ENCODE measurements around the gene COMTD1. TPM values are rescaled to one million over a fixed set of nuclear protein-coding genes. Genes with fewer than 3 reads are reported as not detected.
A peak's percentile ranks its signal among the peaks of the same experiment; 100 is the strongest.

COMTD1 gene
- total RNA-seq, 2 donors from 2014 or later: 81.7 to 82.4 TPM

GRCh38 chr10:75247797-75248196, 12.0 kb upstream of the COMTD1 start:
- intact Hi-C loops (cut with DNase I, micrococcal nuclease): no loop called here
- ATAC-seq (no peak), DNase-seq (peak in 1 of 2 donors; percentile 11)

GRCh38 chr10:75246506-75246905, 10.7 kb upstream of the COMTD1 start:
- intact Hi-C loops (cut with DNase I, micrococcal nuclease): no loop called here
- ATAC-seq: no peak

GRCh38 chr10:75245354-75246250, 9.8 kb upstream of the COMTD1 start:
- ATAC-seq: peak; percentile 86
- intact Hi-C loops (cut with DNase I, micrococcal nuclease): no loop called here
- peak; percentile 85 to 89 for DNase-seq

More at GRCh38 chr10:75246506-75246905, 10.7 kb upstream of the COMTD1 start:
- DNase-seq: peak in 1 of 2 donors; percentile 19

GRCh38 chr10:75244487-75245353, 9.0 kb upstream of the COMTD1 start:
- intact Hi-C loops (cut with DNase I, micrococcal nuclease): no loop called here
- DNase-seq (peak in 1 of 2 donors; percentile 27), ATAC-seq (peak; percentile 28)

- peak; percentile 56 to 69 for DNase-seq
- ATAC-seq: peak; percentile 69
- intact Hi-C loops (cut with DNase I, micrococcal nuclease): no loop called here
Measured at GRCh38 chr10:75243426-75243825, 7.7 kb upstream of the COMTD1 start.

- DNase-seq (peak in 1 of 2 donors; percentile 23), ATAC-seq (no peak)
- intact Hi-C loops (cut with DNase I, micrococcal nuclease): no loop called here
Measured at GRCh38 chr10:75240329-75241076, 4.7 kb upstream of the COMTD1 start.

- no peak for ATAC-seq
- intact Hi-C loops (cut with DNase I, micrococcal nuclease): loop anchor here in 1 of 2 donors (5.0 to 10.0 kb wide), 2 partner anchors 54 to 127 kb away; partner anchors contain the start of gene SAMD8
- peak in 1 of 2 donors; percentile 20 for DNase-seq
Measured at GRCh38 chr10:75239096-75239790, 3.5 kb upstream of the COMTD1 start.

GRCh38 chr10:75238182-75239095, 2.7 kb upstream of the COMTD1 start:
- peak; percentile 20 to 40 for DNase-seq
- no peak for ATAC-seq
- intact Hi-C loops (cut with DNase I, micrococcal nuclease): loop anchor here in 1 of 2 donors (5.0 to 10.0 kb wide), 2 partner anchors 54 to 126 kb away; partner anchors contain the start of gene SAMD8

GRCh38 chr10:75236178-75236825, 545 bp upstream of the COMTD1 start:
- intact Hi-C loops (cut with DNase I, micrococcal nuclease): loop anchor here in 1 of 2 donors (5.0 to 10.0 kb wide), 2 partner anchors 52 to 124 kb away; partner anchors contain the start of gene SAMD8
- DNase-seq (no peak), ATAC-seq (no peak)

GRCh38 chr10:75234683-75235374, 928 bp downstream of the COMTD1 start:
- DNase-seq (peak; percentile 42 to 73), ATAC-seq (peak; percentile 53)
- intact Hi-C loops (cut with DNase I, micrococcal nuclease): loop anchor here in 1 of 2 donors (5.0 to 10.0 kb wide), 2 partner anchors 50 to 123 kb away; partner anchors contain the start of gene SAMD8

GRCh38 chr10:75234017-75234682, 1.6 kb downstream of the COMTD1 start:
- intact Hi-C loops (cut with DNase I, micrococcal nuclease): loop anchor here in 1 of 2 donors (10.0 kb wide), 1 partner anchor 49 kb away; no protein-coding TSS in a partner anchor
- DNase-seq: peak; percentile 97 to 98

GRCh38 chr10:75233444-75234016, 2.2 kb downstream of the COMTD1 start:
- peak; percentile 36 to 37 for DNase-seq
- intact Hi-C loops (cut with DNase I, micrococcal nuclease): loop anchor here in 1 of 2 donors (10.0 kb wide), 1 partner anchor 49 kb away; no protein-coding TSS in a partner anchor
- ATAC-seq: no peak

More at GRCh38 chr10:75234017-75234682, 1.6 kb downstream of the COMTD1 start:
- peak; percentile 72 for ATAC-seq

- intact Hi-C loops (cut with DNase I, micrococcal nuclease): loop anchor here in 1 of 2 donors (10.0 kb wide), 1 partner anchor 47 kb away; no protein-coding TSS in a partner anchor
Measured at GRCh38 chr10:75231672-75232581, 3.8 kb downstream of the COMTD1 start.

More at GRCh38 chr10:75231672-75232581, 3.8 kb downstream of the COMTD1 start:
- ATAC-seq: no peak
- peak in 1 of 2 donors; percentile 16 for DNase-seq

All from left colon (tissue), 2 donors.